HG02943 (cell line): ENCODE results near the gene CDK14.
"Not testable (repeated sequence)": the region's sequence is repeated elsewhere in the genome, so short reads cannot be mapped to it uniquely, and the experiment has no call there.

Source experiments
- ATAC-seq: cut with Tn5 transposase; IDR thresholded peaks from one replicate; pipeline ENCODE4 v1.9.1; 2021; ENCODE audit warnings: mild to moderate bottlenecking, low read depth, moderate library complexity; ENCODE audit not compliant: unreplicated experiment

Gene CDK14

GRCh38 chr7:90876701-90877100 lies 280.6 kb downstream of the CDK14 start:
- no peak for ATAC-seq

GRCh38 chr7:90877201-90877600 lies 281.1 kb downstream of the CDK14 start:
- ATAC-seq: no peak

GRCh38 chr7:90879924-90880323 lies 283.8 kb downstream of the CDK14 start:
- no peak for ATAC-seq

GRCh38 chr7:90886416-90886815 lies 290.3 kb downstream of the CDK14 start:
- no peak for ATAC-seq

- ATAC-seq: no peak
Measured at GRCh38 chr7:90889210-90889609, 293.1 kb downstream of the CDK14 start.

- ATAC-seq: no peak
Measured at GRCh38 chr7:90889644-90890043, 293.5 kb downstream of the CDK14 start.

GRCh38 chr7:90891529-90891928 lies 295.4 kb downstream of the CDK14 start:
- no peak for ATAC-seq

GRCh38 chr7:90892213-90892612 lies 296.1 kb downstream of the CDK14 start:
- no peak for ATAC-seq

GRCh38 chr7:90894122-90894521 lies 298.0 kb downstream of the CDK14 start:
- no peak for ATAC-seq

GRCh38 chr7:90896458-90896857 lies 300.3 kb downstream of the CDK14 start:
- ATAC-seq: no peak

GRCh38 chr7:90897961-90898469 lies 301.9 kb downstream of the CDK14 start:
- no peak for ATAC-seq

- no peak for ATAC-seq
Measured at GRCh38 chr7:90900628-90901356, 304.7 kb downstream of the CDK14 start.

GRCh38 chr7:90903841-90904240 lies 307.7 kb downstream of the CDK14 start:
- no peak for ATAC-seq

- ATAC-seq: no peak
Measured at GRCh38 chr7:90910136-90910535, 314.0 kb downstream of the CDK14 start.

- no peak for ATAC-seq
Measured at GRCh38 chr7:90916319-90916718, 320.2 kb downstream of the CDK14 start.

- ATAC-seq: no peak
Measured at GRCh38 chr7:90917539-90917938, 321.4 kb downstream of the CDK14 start.

GRCh38 chr7:90918303-90918702 lies 322.2 kb downstream of the CDK14 start:
- ATAC-seq: no peak

- ATAC-seq: no peak
Measured at GRCh38 chr7:90919816-90920215, 323.7 kb downstream of the CDK14 start.

GRCh38 chr7:90920336-90920735 lies 324.2 kb downstream of the CDK14 start:
- no peak for ATAC-seq

- no peak for ATAC-seq
Measured at GRCh38 chr7:90923541-90923997, 327.4 kb downstream of the CDK14 start.

- ATAC-seq: not testable (repeated sequence)
Measured at GRCh38 chr7:90928700-90929424, 332.7 kb downstream of the CDK14 start.
